ENCODE results near the gene FAM221A. TPM values are rescaled to one million over a fixed set of nuclear protein-coding genes. Genes with fewer than 3 reads are reported as not detected.

FAM221A gene
- total RNA-seq, 1 experiment from 2014 or later, result 15.0 TPM

DNA sequence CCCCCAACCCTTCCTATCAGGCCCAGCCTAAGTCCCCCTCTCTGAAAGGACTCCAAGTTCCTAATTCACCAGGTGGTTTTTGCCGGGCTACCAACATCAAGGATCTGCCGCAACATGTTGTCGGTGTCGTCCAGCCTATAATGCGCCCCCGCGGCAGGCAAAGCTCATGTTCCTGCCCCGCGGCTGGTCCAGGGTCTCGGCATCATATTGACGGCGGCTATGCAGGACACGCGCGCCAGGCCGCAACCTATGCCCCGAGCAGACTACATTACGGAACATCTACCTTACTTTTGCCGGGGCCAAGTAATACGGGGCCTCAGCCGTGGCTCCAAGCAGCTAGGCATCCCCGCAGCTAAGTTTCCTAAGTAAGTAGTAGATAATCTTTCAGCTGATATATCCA is 24.6 kb upstream of the FAM221A start:
- no peak overlapping the region for H3K23ac ChIP-seq (ENCODE audit: insufficient read length, low read depth, low read length)
- H2BK15ac ChIP-seq (ENCODE audit: low read depth, low read length), result no peak overlapping the region
- no CpG with 5 or more reads among the region's 22 CpGs for WGBS (ENCODE audit: extremely low coverage, insufficient read length, low lambda C conversion rate)
- no peak overlapping the region for H3K9ac ChIP-seq (ENCODE audit: extremely low read depth, insufficient read length, low read length)
- no peaks in the 10 kb centered on the region for H3K79me1 ChIP-seq (ENCODE audit: insufficient read depth, low read depth, low read length, poor library complexity, severe bottlenecking)
- peaks cover 11 to 22% (median 14%) of the 10 kb centered on the region in 3 experiments for H3K36me3 Mint-ChIP-seq (ENCODE audit: insufficient read depth in 1 of 3, low read depth in 3 of 3)
- no peak overlapping the region for H3K27ac Mint-ChIP-seq
- H3K9me3 Mint-ChIP-seq, result peaks cover 24 to 28% of the 10 kb centered on the region in 2 experiments
- H2BK120ac ChIP-seq (ENCODE audit: low read depth, low read length, poor library complexity, severe bottlenecking), result no peak overlapping the region
- no peak overlapping the region for H3K18ac ChIP-seq (ENCODE audit: insufficient read length, low read depth, low read length)
- no peak for DNase-seq
- H3K9me3 ChIP-seq (ENCODE audit: control insufficient read depth, low read depth, low read length), result peaks cover 14% of the 10 kb centered on the region
- no peak overlapping the region for H2BK20ac ChIP-seq (ENCODE audit: low read depth, low read length, poor library complexity, severe bottlenecking)
- no peaks in the 10 kb centered on the region for H3K4me1 ChIP-seq (ENCODE audit: insufficient read depth, low read length)
- H3K14ac ChIP-seq (ENCODE audit: insufficient read depth, low read length), result no peak overlapping the region
- no peak overlapping the region for H3K4me2 ChIP-seq (ENCODE audit: insufficient read depth, insufficient read length, low read length)
- no peak overlapping the region for H4K91ac ChIP-seq (ENCODE audit: insufficient read length, low read depth, low read length)
- H4K20me1 ChIP-seq (ENCODE audit: control insufficient read depth, insufficient read depth, insufficient read length), result no peaks in the 10 kb centered on the region
- no peak overlapping the region for H2AK5ac ChIP-seq (ENCODE audit: insufficient read length, low read length)
- no peak overlapping the region for H3K4me3 Mint-ChIP-seq
- no peak overlapping the region for H3K56ac ChIP-seq (ENCODE audit: insufficient read length, low read depth, low read length)
- H3K79me2 ChIP-seq (ENCODE audit: insufficient read depth, low read length), result no peaks in the 10 kb centered on the region
- no peak overlapping the region for H4K5ac ChIP-seq (ENCODE audit: insufficient read length, low read depth, low read length)
- no peaks in the 10 kb centered on the region for H3K23me2 ChIP-seq (ENCODE audit: insufficient read length, low read depth, low read length, poor library complexity, severe bottlenecking)
- no peaks in the 10 kb centered on the region for H3K27me3 Mint-ChIP-seq (ENCODE audit: low read depth)
- H3K27ac ChIP-seq (ENCODE audit: insufficient read length, low read depth, low read length), result no peak overlapping the region
- H3K27me3 ChIP-seq (ENCODE audit: insufficient read depth, low read length), result no peaks in the 10 kb centered on the region
- no peak overlapping the region for H4K8ac ChIP-seq (replicated peaks; ENCODE audit: insufficient read length, low read depth, low read length)
- no peak overlapping the region for H3T11ph ChIP-seq (ENCODE audit: low read length)
- no peak overlapping the region for H2BK5ac ChIP-seq (ENCODE audit: insufficient read length, low read length)
- peaks cover 2 to 6% of the 10 kb centered on the region in 2 experiments; a peak in 2 of 4 replicates for H3K4me1 Mint-ChIP-seq
- no peak overlapping the region for H2BK12ac ChIP-seq (ENCODE audit: insufficient read length, low read depth, low read length)
- no peak overlapping the region for H3K4ac ChIP-seq (ENCODE audit: low read depth, low read length)
- TF ChIP-seq, protein P1, sequence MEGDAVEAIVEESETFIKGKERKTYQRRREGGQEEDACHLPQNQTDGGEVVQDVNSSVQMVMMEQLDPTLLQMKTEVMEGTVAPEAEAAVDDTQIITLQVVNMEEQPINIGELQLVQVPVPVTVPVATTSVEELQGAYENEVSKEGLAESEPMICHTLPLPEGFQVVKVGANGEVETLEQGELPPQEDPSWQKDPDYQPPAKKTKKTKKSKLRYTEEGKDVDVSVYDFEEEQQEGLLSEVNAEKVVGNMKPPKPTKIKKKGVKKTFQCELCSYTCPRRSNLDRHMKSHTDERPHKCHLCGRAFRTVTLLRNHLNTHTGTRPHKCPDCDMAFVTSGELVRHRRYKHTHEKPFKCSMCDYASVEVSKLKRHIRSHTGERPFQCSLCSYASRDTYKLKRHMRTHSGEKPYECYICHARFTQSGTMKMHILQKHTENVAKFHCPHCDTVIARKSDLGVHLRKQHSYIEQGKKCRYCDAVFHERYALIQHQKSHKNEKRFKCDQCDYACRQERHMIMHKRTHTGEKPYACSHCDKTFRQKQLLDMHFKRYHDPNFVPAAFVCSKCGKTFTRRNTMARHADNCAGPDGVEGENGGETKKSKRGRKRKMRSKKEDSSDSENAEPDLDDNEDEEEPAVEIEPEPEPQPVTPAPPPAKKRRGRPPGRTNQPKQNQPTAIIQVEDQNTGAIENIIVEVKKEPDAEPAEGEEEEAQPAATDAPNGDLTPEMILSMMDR (conservative IDR thresholded peaks at IDR 0.05), result no peak
- no peak overlapping the region for H2AFZ ChIP-seq (ENCODE audit: low read length)

Measured in H9 (cell line).